ENCODE results near the gene TMPRSS9.

Gene TMPRSS9

GRCh38 chr19:2330255-2330631 lies 29.8 kb upstream of the TMPRSS9 start:
- no peak for DNase-seq

GRCh38 chr19:2330632-2331284 lies 29.3 kb upstream of the TMPRSS9 start:
- DNase-seq = no peak

GRCh38 chr19:2331601-2332246 lies 28.3 kb upstream of the TMPRSS9 start:
- DNase-seq = no peak

GRCh38 chr19:2332341-2333026 lies 27.6 kb upstream of the TMPRSS9 start:
- peak; percentile 54 for DNase-seq

- DNase-seq = no peak
These were observed 26.8 kb upstream of the TMPRSS9 start for GRCh38 chr19:2333027-2333806.

- no peak for DNase-seq
These were observed 26.3 kb upstream of the TMPRSS9 start for GRCh38 chr19:2333807-2334211.

GRCh38 chr19:2334426-2334825 lies 25.6 kb upstream of the TMPRSS9 start:
- DNase-seq = no peak

- no peak for DNase-seq
These were observed 24.8 kb upstream of the TMPRSS9 start for GRCh38 chr19:2334986-2335846.

GRCh38 chr19:2335848-2336247 lies 24.2 kb upstream of the TMPRSS9 start:
- DNase-seq = no peak

- DNase-seq = no peak
These were observed 23.3 kb upstream of the TMPRSS9 start for GRCh38 chr19:2336528-2337328.

- no peak for DNase-seq
These were observed 22.7 kb upstream of the TMPRSS9 start for GRCh38 chr19:2337329-2337707.

- DNase-seq = no peak
These were observed 21.9 kb upstream of the TMPRSS9 start for GRCh38 chr19:2338055-2338615.

- DNase-seq = no peak
These were observed 21.1 kb upstream of the TMPRSS9 start for GRCh38 chr19:2338751-2339643.

- no peak for DNase-seq
These were observed 20.3 kb upstream of the TMPRSS9 start for GRCh38 chr19:2339644-2340310.

GRCh38 chr19:2340496-2341243 lies 19.4 kb upstream of the TMPRSS9 start:
- no peak for DNase-seq

- DNase-seq = no peak
These were observed 18.8 kb upstream of the TMPRSS9 start for GRCh38 chr19:2341244-2341751.

- no peak for DNase-seq
These were observed 18.1 kb upstream of the TMPRSS9 start for GRCh38 chr19:2341982-2342381.

GRCh38 chr19:2342656-2343288 lies 17.3 kb upstream of the TMPRSS9 start:
- no peak for DNase-seq
